GM12878 (cell line): ENCODE results near the gene PCSK5. TPM values are rescaled to one million over a fixed set of nuclear protein-coding genes. Genes with fewer than 3 reads are reported as not detected.

Experiments used
- ATAC-seq: fragments of 200-7000 bp; cut with Tn5 transposase; 3 replicates; pipeline ENCODE4 v1.9.1; 2020; ENCODE audit warnings: mild to moderate bottlenecking, moderate library complexity
- BruUV-seq: library from RNA; stranded (reverse); fragments of 400-500 nt; replicated peaks from 2 replicates; lab custom pipeline; 2021; lab: Mats Ljungman, UMichigan
- CTCF ChIA-PET: fragments of 300-600 bp; sonication (Branson Sonifier 250); formaldehyde crosslinking; extraction: SDS; loops from one replicate; lab custom pipeline; 2021; ENCODE audit warnings: inconsistent platforms; lab: Yijun Ruan, JAX
- POLR2A ChIA-PET: fragments of 350-600 bp; formaldehyde crosslinking; extraction: SDS; loops from one replicate; lab custom pipeline; 2021; ENCODE audit warnings: inconsistent platforms; lab: Charles Lee
- RAD21 ChIA-PET: fragments of 300-600 bp; sonication (Branson Sonifier 250); formaldehyde crosslinking; loops from one replicate; lab custom pipeline; 2023; ENCODE audit warnings: antibody characterized with exemption; ENCODE audit not compliant: unreplicated experiment; lab: Charles Lee
- SMC1A ChIA-PET: fragments of 300-600 bp; sonication (Branson Sonifier 250); formaldehyde crosslinking; loops from one replicate; lab custom pipeline; 2023; ENCODE audit not compliant: unreplicated experiment, uncharacterized antibody; lab: Charles Lee
- DNase-seq: peaks from one replicate; pipeline ENCODE4 v3.0.0-alpha.2; 2011; ENCODE audit warnings: low read depth, low spot score
- FAIRE-seq: peaks from 3 replicates; lab custom pipeline; 2011; peaks lifted over from hg19 to GRCh38; lab: Jason Lieb, UNC
- H2AFZ ChIP-seq: 2 replicates; pipeline ENCODE4 v1.6.0; 2011; ENCODE audit warnings: low read depth, low read length, control low read depth; ENCODE audit not compliant: control insufficient read depth
- H3K27ac ChIP-seq: 2 replicates; pipeline ENCODE4 v1.5.1; 2011; ENCODE audit warnings: control low read depth; ENCODE audit not compliant: control insufficient read depth, insufficient read depth
- H3K27me3 ChIP-seq, 2 experiments: replicated peaks in 1 of 2; 2 replicates each; pipeline versions ENCODE4 v1.6.0 to v1.6.1; 2011; ENCODE audit warnings: low read length in 1 of 2; ENCODE audit not compliant: control insufficient read depth in 2 of 2, insufficient read depth in 2 of 2
- H3K36me3 ChIP-seq, 2 experiments: 2 replicates each; pipeline ENCODE4 v1.5.1; 2011; ENCODE audit warnings: low read length in 1 of 2; ENCODE audit not compliant: control insufficient read depth in 2 of 2, insufficient read depth in 2 of 2
- H3K4me1 ChIP-seq: 2 replicates; pipeline ENCODE4 v1.6.1; 2011; ENCODE audit warnings: mild to moderate bottlenecking, low read length, moderate library complexity, mixed read lengths; ENCODE audit not compliant: control insufficient read depth, insufficient read depth
- H3K4me2 ChIP-seq: 2 replicates; pipeline ENCODE4 v1.6.0; 2011; ENCODE audit warnings: control low read depth; ENCODE audit not compliant: control insufficient read depth, insufficient read depth
- H3K4me3 ChIP-seq: fragments of 200-600 bp; sonication (generic); 2 replicates; pipeline ENCODE4 v1.5.1; 2016
- H3K79me2 ChIP-seq: 2 replicates; pipeline ENCODE4 v1.6.0; 2011; ENCODE audit warnings: low read length; ENCODE audit not compliant: control insufficient read depth, insufficient read depth
- H3K9ac ChIP-seq: 2 replicates; pipeline ENCODE4 v1.8.0; 2011; ENCODE audit warnings: low read length, control low read depth, mixed read lengths; ENCODE audit not compliant: control insufficient read depth, insufficient read depth
- H3K9me3 ChIP-seq: replicated peaks from 3 replicates; pipeline ENCODE4 v1.5.1; 2011; ENCODE audit warnings: mild to moderate bottlenecking, low read length; ENCODE audit not compliant: control insufficient read depth, insufficient read depth
- H4K20me1 ChIP-seq: 2 replicates; pipeline ENCODE4 v1.6.0; 2011; ENCODE audit not compliant: control insufficient read depth, insufficient read depth
- EGR1 ChIP-seq, 2 experiments: IDR thresholded peaks; 1 replicate in 1 of 2; 2 replicates in 1 of 2; pipeline ENCODE4 v1.6.1; 2011 to 2012; ENCODE audit warnings: low read depth in 2 of 2, low read length in 2 of 2, borderline replicate concordance in 1 of 2, mild to moderate bottlenecking in 1 of 2, moderate library complexity in 1 of 2
- FOXK2 ChIP-seq: fragments of 450-650 bp; IDR thresholded peaks from 2 replicates; pipeline ENCODE4 v1.6.1; 2017; ENCODE audit warnings: mild to moderate bottlenecking, moderate library complexity
- FOXM1 ChIP-seq: IDR thresholded peaks from 2 replicates; pipeline ENCODE4 v1.6.1; 2012; ENCODE audit warnings: low read depth, mild to moderate bottlenecking, inconsistent platforms, low read length, moderate library complexity
- IRF4 ChIP-seq: IDR thresholded peaks from 2 replicates; pipeline ENCODE4 v1.6.1; 2011; ENCODE audit warnings: low read depth, low read length
- MXI1 ChIP-seq: fragments of 150-350 bp; IDR thresholded peaks from 2 replicates; pipeline ENCODE4 v1.6.1; 2011; ENCODE audit warnings: low read depth, mild to moderate bottlenecking, inconsistent platforms, low read length, improper control_type of control experiment
- STAT3 ChIP-seq: IDR thresholded peaks from 2 replicates; pipeline ENCODE4 v1.6.1; 2011; ENCODE audit warnings: low read depth, low read length, improper control_type of control experiment
- TCF7 ChIP-seq: IDR thresholded peaks from 2 replicates; pipeline ENCODE4 v1.6.1; 2014; ENCODE audit warnings: antibody characterized with exemption, borderline replicate concordance
- USF1 ChIP-seq: IDR thresholded peaks from 2 replicates; pipeline ENCODE4 v1.6.1; 2011; ENCODE audit warnings: borderline replicate concordance, low read depth, mild to moderate bottlenecking, moderate library complexity, mixed read lengths, low read length; ENCODE audit not compliant: insufficient read depth; ENCODE audit errors: extremely low read length
- YY1 ChIP-seq: IDR thresholded peaks from 2 replicates; pipeline ENCODE4 v1.6.1; 2011; ENCODE audit warnings: low read depth, mild to moderate bottlenecking, low read length
- ZBTB40 ChIP-seq: fragments of 450-650 bp; IDR thresholded peaks from 2 replicates; pipeline ENCODE4 v1.6.1; 2016; ENCODE audit warnings: mild to moderate bottlenecking, moderate library complexity, borderline replicate concordance
- ZNF24 ChIP-seq: fragments of 450-650 bp; IDR thresholded peaks from 2 replicates; pipeline ENCODE4 v1.6.1; 2017; ENCODE audit warnings: antibody characterized with exemption, mild to moderate bottlenecking
- ZNF687 ChIP-seq: fragments of 450-650 bp; IDR thresholded peaks from 2 replicates; pipeline ENCODE4 v1.6.1; 2017; ENCODE audit warnings: mild to moderate bottlenecking, moderate library complexity
- WGBS: methylation state at CpG from one replicate; pipeline ENCODE4 v1.1.6; 2016; ENCODE audit warnings: low lambda C conversion rate; ENCODE audit not compliant: insufficient replicate concordance, insufficient coverage; ENCODE audit errors: missing lambda C conversion rate; 5-methylcytosine and 5-hydroxymethylcytosine counted together
- in situ Hi-C: fragments of 300-500 bp; cut with MboI; formaldehyde crosslinking; loops from 9 replicates; pipeline ENCODE4 v1.14.3; 2018; ENCODE audit warnings: mixed read lengths
- intact Hi-C: fragments of 100-400 bp; cut with micrococcal nuclease; formaldehyde crosslinking; loops from one replicate; pipeline ENCODE4 v1.14.2; 2022; ENCODE audit not compliant: unreplicated experiment
- polyA plus RNA-seq, 11 experiments: library from polyadenylated mRNA; depleted of rRNA in 4 of 11; unstranded in 6 of 11; stranded (reverse) in 5 of 11; fragments of >200 nt; fragmentation: Nextera tagmentation in 4 of 11; fragmentation: Illumina TruSeq in 1 of 11; extraction: Ambion mirVana in 4 of 11; extraction: Trizol in 1 of 11; gene quantifications; 1 replicate in 1 of 11; 2 replicates in 10 of 11; pipeline versions ENCODE4 v1.2.1 to v1.2.3, GENCODE V29; 2011 to 2016; ENCODE audit warnings: inconsistent platforms in 2 of 11, missing spikeins in 2 of 11, low read depth in 1 of 11
- total RNA-seq, 4 experiments: library from RNA; depleted of rRNA in 3 of 4; stranded (reverse); fragments of >200 nt in 3 of 4; fragmentation: Illumina TruSeq in 1 of 4; extraction: Trizol in 1 of 4; gene quantifications; 2 replicates each; pipeline versions ENCODE4 v1.2.1 to v1.2.3, GENCODE V29; 2013 to 2021

Gene PCSK5
- total and polyA plus RNA-seq, 10 of the 15 experiments (the other 5 are each of a cell fraction or from before 2014, with no cell fraction given) = 0.01 to 0.13 (median 0.04) TPM; not detected in 3

- intact Hi-C loops = no loop called here
- SMC1A ChIA-PET = interaction anchor here (0.7 to 3.2 kb wide), 22 partner anchors 9 to 361 kb away, joined by 3 to 19 read pairs (median 3); no protein-coding TSS in a partner anchor
- ATAC-seq (peak; percentile 89), DNase-seq (peak; percentile 48), FAIRE-seq (no peak)
- RAD21 ChIA-PET = interaction anchor here (0.5 to 2.7 kb wide), 17 partner anchors 10 to 310 kb away, joined by 3 to 13 read pairs (median 4); partner anchors contain the start of gene GCNT1
- no TSS peak for BruUV-seq
- Histone ChIP-seq H3K27me3 (no peaks in the 10 kb centered on the region), H3K4me3 (peak within 1 kb of the TSS; percentile 94), H3K9ac (peak within 1 kb of the TSS; percentile 75), H3K79me2 (peaks cover 7% of the 10 kb centered on the region), H3K27ac (peak within 1 kb of the TSS; percentile 54), H3K9me3 (no peaks in the 10 kb centered on the region), H3K36me3 (no peaks in the 10 kb centered on the region), H4K20me1 (no peaks in the 10 kb centered on the region), H3K4me2 (peak within 1 kb of the TSS; percentile 94), H3K4me1 (peaks cover 4% of the 10 kb centered on the region; the same call in 1 of the 2 replicates), H2AFZ (peak within 1 kb of the TSS; percentile 90)
- CTCF ChIA-PET = interaction anchor here (0.6 to 2.9 kb wide), 19 partner anchors 10 to 1481 kb away, joined by 3 to 15 read pairs (median 5); no protein-coding TSS in a partner anchor
- WGBS = 1% methylated on average over 67 of the region's 81 CpGs
- POLR2A ChIA-PET = interaction anchor here (0.6 to 1.6 kb wide), 5 partner anchors 10 to 247 kb away, joined by 3 to 9 read pairs (median 6); no protein-coding TSS in a partner anchor
- in situ Hi-C loops = no loop called here
- TF ChIP-seq ZNF687 (0 out of 2 replicates have a peak, but pooled peaks have one; percentile 48), FOXK2 (no peak), IRF4 (0 out of 2 replicates have a peak, but pooled peaks have one; percentile 13), FOXM1 (no peak), EGR1 (IDR thresholded peaks at IDR 0.05; ENCODE audit: borderline replicate concordance in 1 of 2, low read depth in 2 of 2, low read length in 2 of 2) (peak in 1 of 2 experiments; percentile 21; a peak in 1 of 3 replicates), MXI1 (peak; percentile 89), TCF7 (no peak), ZBTB40 (peak; percentile 41; the same call in 1 of the 2 replicates), STAT3 (no peak), USF1 (no peak), YY1 (peak; percentile 45; the same call in 1 of the 2 replicates), ZNF24 (peak; percentile 53; the same call in 1 of the 2 replicates)
These were observed 503.9 kb downstream of the PCSK5 start, which contains the start of gene RFK for GRCh38 chr9:76394195-76394959. RFK (minus strand) TSS chr9:76394426; CDS start chr9:76394171, 255 bp downstream.
